CD14-positive monocyte (primary cell): ENCODE results near the gene MRPL14. TPM values are rescaled to one million over a fixed set of nuclear protein-coding genes. Genes with fewer than 3 reads are reported as not detected.

Source experiments
- DNase-seq, 3 donors: peaks; one replicate each; pipeline ENCODE4 v3.0.0-alpha.2; 2011 to 2022
- H2AFZ ChIP-seq: 2 replicates; pipeline ENCODE4 v1.6.0; 2012; ENCODE audit warnings: mild to moderate bottlenecking, low read depth, low read length, inconsistent platforms; ENCODE audit not compliant: insufficient read depth, poor library complexity, severe bottlenecking
- H3K27ac ChIP-seq, 2 donors: 1 replicate in 1 of 2; 2 replicates in 1 of 2; pipeline ENCODE4 v1.5.1; 2012 to 2013; ENCODE audit warnings: low read length in 2 of 2, control low read depth in 1 of 2, inconsistent platforms in 1 of 2, low read depth in 1 of 2, mild to moderate bottlenecking in 1 of 2
- H3K27me3 ChIP-seq, 2 donors: one replicate each; pipeline versions ENCODE4 v1.6.0 to v1.6.1; 2011 to 2013; ENCODE audit warnings: low read length in 2 of 2; ENCODE audit not compliant: control insufficient read depth in 2 of 2, insufficient read depth in 2 of 2
- H3K36me3 ChIP-seq, 2 donors: replicated peaks in 1 of 2; 1 replicate in 1 of 2; 2 replicates in 1 of 2; pipeline versions ENCODE4 v1.5.1 to v1.6.1; 2012 to 2013; ENCODE audit warnings: low read length in 2 of 2, control low read depth in 1 of 2, inconsistent platforms in 1 of 2, mild to moderate bottlenecking in 1 of 2; ENCODE audit not compliant: insufficient read depth in 2 of 2, control insufficient read depth in 1 of 2
- H3K4me1 ChIP-seq, 2 donors: 1 replicate in 1 of 2; 2 replicates in 1 of 2; pipeline versions ENCODE4 v1.5.1 to v1.6.1; 2012 to 2013; ENCODE audit warnings: low read length in 2 of 2, control low read depth in 1 of 2, inconsistent platforms in 1 of 2, mild to moderate bottlenecking in 1 of 2, moderate library complexity in 1 of 2; ENCODE audit not compliant: insufficient read depth in 2 of 2, control insufficient read depth in 1 of 2
- H3K4me2 ChIP-seq: replicated peaks from 2 replicates; pipeline ENCODE3; 2012; ENCODE audit warnings: low read length, moderate library complexity, mild to moderate bottlenecking; ENCODE audit not compliant: poor library complexity, severe bottlenecking; ENCODE audit errors: extremely low read depth
- H3K4me3 ChIP-seq, 3 experiments: fragments of 200-600 bp in 1 of 3; sonication (generic) in 1 of 3; replicated peaks in 1 of 3; 1 replicate in 2 of 3; 2 replicates in 1 of 3; pipeline ENCODE4 v1.5.1; 2011 to 2013; ENCODE audit warnings: low read length in 3 of 3, mild to moderate bottlenecking in 3 of 3, control low read depth in 2 of 3, low read depth in 2 of 3, inconsistent platforms in 1 of 3, moderate library complexity in 1 of 3
- H3K79me2 ChIP-seq: 2 replicates; pipeline ENCODE4 v1.6.0; 2012; ENCODE audit warnings: mild to moderate bottlenecking, control low read depth, inconsistent platforms, low read length, moderate library complexity; ENCODE audit not compliant: insufficient read depth
- H3K9ac ChIP-seq: 2 replicates; pipeline ENCODE4 v1.6.0; 2017; ENCODE audit warnings: low read length, mild to moderate bottlenecking; ENCODE audit not compliant: insufficient read depth, poor library complexity, severe bottlenecking
- H3K9me3 ChIP-seq, 2 donors: replicated peaks in 1 of 2; 1 replicate in 1 of 2; 2 replicates in 1 of 2; pipeline versions ENCODE4 v1.5.1 to v1.6.1; 2012 to 2013; ENCODE audit warnings: low read length in 2 of 2, control low read depth in 1 of 2; ENCODE audit not compliant: control insufficient read depth in 1 of 2, insufficient read depth in 1 of 2
- H4K20me1 ChIP-seq: 2 replicates; pipeline ENCODE4 v1.6.0; 2012; ENCODE audit warnings: mild to moderate bottlenecking, low read length, control low read depth, moderate library complexity; ENCODE audit not compliant: insufficient read depth
- H3K27ac Mint-ChIP-seq, 7 donors: one replicate each; pipeline ENCODE4 v1.8.0; 2020; ENCODE audit warnings: mild to moderate bottlenecking in 7 of 7, mixed read lengths in 7 of 7, moderate library complexity in 6 of 7, inconsistent platforms in 2 of 7
- H3K27me3 Mint-ChIP-seq, 3 donors: one replicate each; pipeline ENCODE4 v1.8.0; 2021 to 2022; ENCODE audit warnings: low read depth in 3 of 3, mild to moderate bottlenecking in 3 of 3, mixed read lengths in 3 of 3, moderate library complexity in 3 of 3, inconsistent platforms in 1 of 3
- H3K36me3 Mint-ChIP-seq, 2 donors: one replicate each; pipeline ENCODE4 v1.8.0; 2020; ENCODE audit warnings: mixed read lengths in 2 of 2, inconsistent platforms in 1 of 2, mild to moderate bottlenecking in 1 of 2
- H3K4me1 Mint-ChIP-seq: one replicate; pipeline ENCODE4 v1.8.0; 2020; ENCODE audit warnings: mild to moderate bottlenecking, mixed read lengths
- H3K4me3 Mint-ChIP-seq, 2 donors: one replicate each; pipeline ENCODE4 v1.8.0; 2020; ENCODE audit warnings: mild to moderate bottlenecking in 2 of 2, mixed read lengths in 2 of 2, moderate library complexity in 1 of 2
- H3K9me3 Mint-ChIP-seq, 7 donors: one replicate each; pipeline ENCODE4 v1.8.0; 2020 to 2022; ENCODE audit warnings: mixed read lengths in 7 of 7, mild to moderate bottlenecking in 6 of 7, moderate library complexity in 6 of 7, inconsistent platforms in 2 of 7
- WGBS: methylation state at CpG from one replicate; pipeline ENCODE4 v1.1.5; 2013; ENCODE audit warnings: missing lambda C conversion rate; ENCODE audit not compliant: insufficient coverage; 5-methylcytosine and 5-hydroxymethylcytosine counted together
- intact Hi-C, 2 donors: fragments of 100-400 bp; cut with micrococcal nuclease; formaldehyde crosslinking; loops; one replicate each; pipeline versions ENCODE4 v1.15.0 to v1.15.1; 2023
- polyA plus RNA-seq, 3 donors: library from polyadenylated mRNA; depleted of rRNA in 1 of 3; unstranded in 2 of 3; stranded (reverse) in 1 of 3; fragments of 300-500 nt in 2 of 3; fragments of >200 nt in 1 of 3; fragmentation: Illumina TruSeq in 2 of 3; gene quantifications; 1 replicate in 2 of 3; 2 replicates in 1 of 3; pipeline ENCODE4 v1.2.3, GENCODE V29; 2012 to 2021
- TF ChIP-seq, protein P1 (sequence below): fragments of 200-600 bp; IDR thresholded peaks from one replicate; pipeline ENCODE4 v1.8.0; 2022; ENCODE audit warnings: antibody characterized with exemption, mild to moderate bottlenecking

The MRPL14 gene
- polyA plus RNA-seq, 3 donors = 18.5 to 91.5 (median 78.2) TPM

DNA sequence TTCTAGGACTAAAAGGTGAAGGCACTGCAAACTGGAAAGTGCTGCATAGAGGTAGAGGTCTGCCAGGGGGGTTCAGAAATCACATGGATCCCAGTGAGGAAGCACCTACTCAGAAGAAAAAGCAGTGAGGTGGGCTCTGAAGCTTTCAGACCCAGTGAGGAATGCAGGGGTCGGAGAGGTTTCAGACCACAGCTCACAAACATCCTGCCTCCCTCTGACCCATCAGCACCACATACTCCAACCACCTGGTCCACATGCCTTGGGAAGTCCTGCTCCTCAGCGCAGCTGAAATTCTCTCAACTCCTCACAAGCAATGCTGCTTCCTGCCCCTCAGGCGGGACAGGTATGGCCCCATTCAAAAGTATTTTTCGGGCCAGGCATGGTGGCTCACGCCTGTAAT lies 20.2 kb downstream of the MRPL14 start:
- Histone ChIP-seq H3K9ac (no peak overlapping the region), H3K4me2 (no peak overlapping the region), H3K27me3 (no peaks in the 10 kb centered on the region), H3K9me3 (no peaks in the 10 kb centered on the region), H3K4me1 (no peaks in the 10 kb centered on the region), H3K79me2 (no peaks in the 10 kb centered on the region), H3K4me3 (no peak overlapping the region), H3K36me3 (peaks cover 61 to 81% of the 10 kb centered on the region in 2 donors), H2AFZ (no peak overlapping the region), H3K27ac (no peak overlapping the region), H4K20me1 (peaks cover 34% of the 10 kb centered on the region)
- Mint-ChIP-seq H3K27ac (no peak overlapping the region), H3K4me3 (no peak overlapping the region), H3K9me3 (no peaks in the 10 kb centered on the region), H3K4me1 (peaks cover 4% of the 10 kb centered on the region), H3K27me3 (peaks cover 0 to 2% (median 0%) of the 10 kb centered on the region in 3 donors), H3K36me3 (peaks cover 66 to 86% of the 10 kb centered on the region in 2 donors)
- TF ChIP-seq, protein P1, sequence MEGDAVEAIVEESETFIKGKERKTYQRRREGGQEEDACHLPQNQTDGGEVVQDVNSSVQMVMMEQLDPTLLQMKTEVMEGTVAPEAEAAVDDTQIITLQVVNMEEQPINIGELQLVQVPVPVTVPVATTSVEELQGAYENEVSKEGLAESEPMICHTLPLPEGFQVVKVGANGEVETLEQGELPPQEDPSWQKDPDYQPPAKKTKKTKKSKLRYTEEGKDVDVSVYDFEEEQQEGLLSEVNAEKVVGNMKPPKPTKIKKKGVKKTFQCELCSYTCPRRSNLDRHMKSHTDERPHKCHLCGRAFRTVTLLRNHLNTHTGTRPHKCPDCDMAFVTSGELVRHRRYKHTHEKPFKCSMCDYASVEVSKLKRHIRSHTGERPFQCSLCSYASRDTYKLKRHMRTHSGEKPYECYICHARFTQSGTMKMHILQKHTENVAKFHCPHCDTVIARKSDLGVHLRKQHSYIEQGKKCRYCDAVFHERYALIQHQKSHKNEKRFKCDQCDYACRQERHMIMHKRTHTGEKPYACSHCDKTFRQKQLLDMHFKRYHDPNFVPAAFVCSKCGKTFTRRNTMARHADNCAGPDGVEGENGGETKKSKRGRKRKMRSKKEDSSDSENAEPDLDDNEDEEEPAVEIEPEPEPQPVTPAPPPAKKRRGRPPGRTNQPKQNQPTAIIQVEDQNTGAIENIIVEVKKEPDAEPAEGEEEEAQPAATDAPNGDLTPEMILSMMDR = no peak
- intact Hi-C loops = no loop called here
- DNase-seq = no peak
- 100% methylated on average over 5 of the region's 5 CpGs for whole genome bisulfite sequencing

DNA sequence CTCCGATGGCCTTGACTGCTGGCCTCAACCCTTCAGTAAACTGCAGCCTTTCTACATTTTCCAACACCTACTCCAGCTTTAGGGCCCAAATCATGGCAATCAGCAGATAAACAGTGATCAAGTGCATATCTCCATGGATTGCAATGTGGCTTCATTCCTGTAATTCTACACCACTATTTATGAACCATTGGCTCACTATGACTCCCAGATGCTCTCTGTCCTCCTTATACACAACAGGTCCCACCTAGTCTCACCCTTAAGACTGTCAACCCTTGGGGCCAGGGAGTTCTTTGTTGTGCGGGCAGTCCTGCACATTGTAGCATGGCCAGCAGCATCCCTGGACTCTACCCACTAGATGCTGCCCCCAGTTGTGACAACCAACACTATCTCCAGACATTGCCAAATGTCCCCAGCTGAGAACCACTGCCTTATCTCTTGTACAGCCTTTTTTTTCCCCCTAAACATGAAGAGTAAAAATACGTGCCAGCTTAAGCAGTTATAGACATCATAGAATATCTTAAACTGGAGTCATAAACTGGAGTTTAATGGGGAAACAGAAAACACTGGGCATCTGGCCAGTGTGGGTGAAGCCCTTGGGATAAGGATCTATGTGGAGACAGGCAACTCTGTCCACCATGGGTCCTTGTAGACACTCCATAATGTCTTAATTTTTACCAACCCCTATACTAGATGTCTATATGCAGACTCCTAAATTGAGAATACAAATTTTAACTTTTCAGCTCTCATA lies 21.1 kb downstream of the MRPL14 start:
- Histone ChIP-seq H3K4me2 (no peak overlapping the region), H3K4me3 (no peak overlapping the region), H3K4me1 (no peaks in the 10 kb centered on the region), H3K36me3 (peaks cover 52 to 72% of the 10 kb centered on the region in 2 donors), H3K9me3 (no peaks in the 10 kb centered on the region), H3K9ac (no peak overlapping the region), H3K27ac (no peak overlapping the region), H3K27me3 (no peaks in the 10 kb centered on the region), H3K79me2 (no peaks in the 10 kb centered on the region), H4K20me1 (peaks cover 34% of the 10 kb centered on the region), H2AFZ (no peak overlapping the region)
- 100% methylated on average over 2 of the region's 3 CpGs for WGBS
- intact Hi-C loops = no loop called here
- Mint-ChIP-seq H3K36me3 (peaks cover 61 to 81% of the 10 kb centered on the region in 2 donors), H3K4me3 (no peak overlapping the region), H3K27ac (peak overlapping the region in 2 of 7 donors; percentile 32 to 69), H3K9me3 (no peaks in the 10 kb centered on the region), H3K4me1 (peaks cover 4% of the 10 kb centered on the region), H3K27me3 (peaks cover 0 to 2% (median 0%) of the 10 kb centered on the region in 3 donors)
- TF ChIP-seq, protein P1 = no peak
- no peak for DNase-seq
